Thyroid gland (tissue), 4 donors: Measurements from ENCODE around the gene PTPN9.
A peak's percentile ranks its signal among the peaks of the same experiment; 100 is the strongest.

ENCODE experiments used
- CTCF ChIP-seq, 6 experiments: fragments of 200-600 bp in 3 of 6; fragments of 450-650 bp in 3 of 6; sonication (generic) in 3 of 6; IDR thresholded peaks; one replicate each; pipeline ENCODE4 v1.5.1; 2016 to 2019; ENCODE audit warnings: antibody characterized with exemption in 6 of 6, mild to moderate bottlenecking in 2 of 6, inconsistent platforms in 1 of 6, moderate library complexity in 1 of 6
- POLR2A ChIP-seq, 2 donors: fragments of 450-650 bp; IDR thresholded peaks; one replicate each; pipeline ENCODE4 v1.6.1; 2017; ENCODE audit warnings: antibody characterized with exemption in 2 of 2, mild to moderate bottlenecking in 2 of 2, moderate library complexity in 1 of 2

- peak in 2 of 6 experiments; percentile 21 to 34 for TF ChIP-seq CTCF (IDR thresholded peaks at IDR 0.05)
- TF ChIP-seq POLR2A (IDR thresholded peaks at IDR 0.05) = peak in 1 of 2 donors; percentile 13
Observed at GRCh38 chr15:75532413-75533250, 46.5 kb downstream of the PTPN9 start.
